C4-2B (cell line): ENCODE measurements around the gene ZNF76.

Experiments
- H3K27ac ChIP-seq: fragments of 450-650 bp; 2 replicates; pipeline ENCODE4 v1.5.1; 2017
- ZFX ChIP-seq: fragments of 450-650 bp; IDR thresholded peaks from 2 replicates; pipeline ENCODE4 v1.6.1; 2017
- TF ChIP-seq, protein P1 (sequence below): fragments of 450-650 bp; conservative IDR thresholded peaks from 2 replicates; pipeline ENCODE4 v1.5.1; 2017; ENCODE audit warnings: mild to moderate bottlenecking

The ZNF76 gene

GRCh38 chr6:35272005-35272404, 12.5 kb downstream of the ZNF76 start:
- H3K27ac ChIP-seq: no peak overlapping the region
- TF ChIP-seq ZFX: no peak
- TF ChIP-seq, protein P1, sequence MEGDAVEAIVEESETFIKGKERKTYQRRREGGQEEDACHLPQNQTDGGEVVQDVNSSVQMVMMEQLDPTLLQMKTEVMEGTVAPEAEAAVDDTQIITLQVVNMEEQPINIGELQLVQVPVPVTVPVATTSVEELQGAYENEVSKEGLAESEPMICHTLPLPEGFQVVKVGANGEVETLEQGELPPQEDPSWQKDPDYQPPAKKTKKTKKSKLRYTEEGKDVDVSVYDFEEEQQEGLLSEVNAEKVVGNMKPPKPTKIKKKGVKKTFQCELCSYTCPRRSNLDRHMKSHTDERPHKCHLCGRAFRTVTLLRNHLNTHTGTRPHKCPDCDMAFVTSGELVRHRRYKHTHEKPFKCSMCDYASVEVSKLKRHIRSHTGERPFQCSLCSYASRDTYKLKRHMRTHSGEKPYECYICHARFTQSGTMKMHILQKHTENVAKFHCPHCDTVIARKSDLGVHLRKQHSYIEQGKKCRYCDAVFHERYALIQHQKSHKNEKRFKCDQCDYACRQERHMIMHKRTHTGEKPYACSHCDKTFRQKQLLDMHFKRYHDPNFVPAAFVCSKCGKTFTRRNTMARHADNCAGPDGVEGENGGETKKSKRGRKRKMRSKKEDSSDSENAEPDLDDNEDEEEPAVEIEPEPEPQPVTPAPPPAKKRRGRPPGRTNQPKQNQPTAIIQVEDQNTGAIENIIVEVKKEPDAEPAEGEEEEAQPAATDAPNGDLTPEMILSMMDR: no peak

DNA sequence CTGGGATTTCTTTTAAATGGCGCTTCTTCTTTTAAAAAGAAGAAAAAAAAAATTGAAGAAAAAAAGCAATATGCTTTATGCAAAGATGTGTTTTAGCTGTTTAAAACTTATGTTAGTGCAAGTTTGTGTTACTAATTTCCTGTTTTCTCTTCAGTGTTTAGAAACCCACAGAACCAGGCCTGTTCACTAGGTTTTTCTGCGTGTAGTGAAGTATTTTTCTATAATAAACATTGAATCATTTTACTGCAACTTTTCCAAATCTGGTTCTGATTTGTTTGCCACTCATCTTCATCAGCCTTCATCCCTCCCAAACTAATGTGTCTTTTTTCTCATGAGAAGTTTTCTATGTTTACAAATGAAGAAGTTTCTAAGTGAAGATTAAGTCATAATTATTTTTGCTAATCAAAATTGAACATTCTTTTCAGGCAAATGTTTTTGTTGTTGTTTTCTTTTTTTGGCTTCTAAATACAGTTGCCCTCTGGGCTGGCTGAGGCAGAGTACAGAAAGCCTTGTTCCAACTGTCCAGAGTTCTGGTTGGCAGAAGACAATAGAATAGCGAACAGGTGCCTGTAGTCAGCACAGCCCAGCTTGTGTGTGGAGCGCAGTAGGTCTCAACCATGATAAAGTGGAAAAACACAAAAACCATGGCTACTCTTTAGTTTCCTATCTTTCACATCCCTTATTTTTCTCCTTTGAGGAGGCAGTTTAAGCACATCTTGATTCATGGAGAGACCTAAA, 14.5 kb downstream of the ZNF76 start:
- no peak overlapping the region for H3K27ac ChIP-seq
- TF ChIP-seq, protein P1: no peak
- TF ChIP-seq ZFX: no peak

DNA sequence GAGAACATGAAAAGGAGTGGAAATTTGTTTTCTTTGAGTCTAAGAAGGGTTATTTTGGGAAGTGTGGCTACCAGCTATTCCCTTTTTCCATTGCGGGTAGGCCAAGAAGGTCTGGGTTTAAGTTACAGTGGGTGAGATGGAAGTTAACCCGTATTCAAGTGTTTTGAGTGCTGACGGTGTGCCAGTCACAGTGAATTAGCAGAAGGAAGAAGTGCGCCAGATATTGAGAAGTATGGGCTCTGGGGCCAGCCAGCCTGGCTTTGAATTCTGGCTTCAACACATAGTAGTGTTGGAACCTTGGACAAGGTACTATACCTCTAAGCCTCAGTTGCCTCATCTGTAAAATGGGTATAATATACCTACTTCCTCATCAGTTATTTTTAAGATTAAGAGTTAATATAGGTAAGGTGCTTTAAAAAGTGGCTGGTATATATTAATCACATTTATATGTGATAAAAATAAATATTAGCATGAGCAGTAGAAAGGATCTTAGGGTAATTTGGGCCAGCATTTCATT, 16.3 kb downstream of the ZNF76 start:
- H3K27ac ChIP-seq: no peak overlapping the region
- no peak for TF ChIP-seq ZFX
- TF ChIP-seq, protein P1: no peak

- TF ChIP-seq ZFX: no peak
- TF ChIP-seq, protein P1: no peak
- no peak overlapping the region for H3K27ac ChIP-seq
These were observed 19.2 kb downstream of the ZNF76 start for GRCh38 chr6:35278708-35279107.

GRCh38 chr6:35280903-35281302, 21.4 kb downstream of the ZNF76 start:
- no peak for TF ChIP-seq ZFX
- TF ChIP-seq, protein P1: no peak
- no peak overlapping the region for H3K27ac ChIP-seq

DNA sequence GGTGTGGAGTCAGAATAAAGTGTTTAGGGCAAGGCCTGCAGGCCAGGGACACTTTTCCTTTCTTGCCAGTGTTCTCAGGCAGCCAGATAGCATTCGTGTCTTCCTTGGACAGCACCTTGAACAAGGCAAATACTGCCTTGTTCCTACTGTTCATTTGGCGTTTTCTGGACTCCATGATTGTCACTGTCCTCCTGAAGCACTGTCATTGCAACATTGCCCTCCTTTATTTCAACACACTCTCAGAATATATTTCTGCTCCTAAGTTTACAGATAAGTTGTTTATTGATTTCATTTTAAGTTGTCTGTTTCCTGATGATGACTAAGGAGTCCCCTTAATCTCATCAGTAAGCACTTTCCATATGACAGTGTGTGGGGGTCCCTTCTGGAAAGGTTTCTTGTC, 22.9 kb downstream of the ZNF76 start:
- H3K27ac ChIP-seq: no peak overlapping the region
- TF ChIP-seq, protein P1: no peak
- TF ChIP-seq ZFX: no peak

- H3K27ac ChIP-seq: no peak overlapping the region
- TF ChIP-seq, protein P1: no peak
- no peak for TF ChIP-seq ZFX
These were observed 23.8 kb downstream of the ZNF76 start for GRCh38 chr6:35283361-35283760.
